Suprapubic skin (tissue), 4 donors: Measurements from ENCODE around the gene STAM.

ENCODE experiments used
- EP300 ChIP-seq: sonication (generic); formaldehyde crosslinking; IDR thresholded peaks from one replicate; pipeline ENCODE4 v1.6.1; 2017; ENCODE audit warnings: antibody characterized with exemption
- POLR2A ChIP-seq, 2 donors: fragments of 450-650 bp; IDR thresholded peaks; one replicate each; pipeline ENCODE4 v1.6.1; 2017; ENCODE audit warnings: antibody characterized with exemption in 2 of 2, mild to moderate bottlenecking in 2 of 2, moderate library complexity in 2 of 2
- POLR2AphosphoS5 ChIP-seq, 3 donors: sonication (generic); formaldehyde crosslinking; IDR thresholded peaks; one replicate each; pipeline ENCODE4 v1.6.1; 2017; ENCODE audit warnings: antibody characterized with exemption in 3 of 3
- TF ChIP-seq, protein P1 (sequence below), 2 donors: fragments of 200-600 bp in 1 of 2; fragments of 450-650 bp in 1 of 2; sonication (generic) in 1 of 2; IDR thresholded peaks; one replicate each; pipeline ENCODE4 v1.5.1; 2016 to 2019; ENCODE audit warnings: antibody characterized with exemption in 2 of 2, mild to moderate bottlenecking in 1 of 2, moderate library complexity in 1 of 2

DNA sequence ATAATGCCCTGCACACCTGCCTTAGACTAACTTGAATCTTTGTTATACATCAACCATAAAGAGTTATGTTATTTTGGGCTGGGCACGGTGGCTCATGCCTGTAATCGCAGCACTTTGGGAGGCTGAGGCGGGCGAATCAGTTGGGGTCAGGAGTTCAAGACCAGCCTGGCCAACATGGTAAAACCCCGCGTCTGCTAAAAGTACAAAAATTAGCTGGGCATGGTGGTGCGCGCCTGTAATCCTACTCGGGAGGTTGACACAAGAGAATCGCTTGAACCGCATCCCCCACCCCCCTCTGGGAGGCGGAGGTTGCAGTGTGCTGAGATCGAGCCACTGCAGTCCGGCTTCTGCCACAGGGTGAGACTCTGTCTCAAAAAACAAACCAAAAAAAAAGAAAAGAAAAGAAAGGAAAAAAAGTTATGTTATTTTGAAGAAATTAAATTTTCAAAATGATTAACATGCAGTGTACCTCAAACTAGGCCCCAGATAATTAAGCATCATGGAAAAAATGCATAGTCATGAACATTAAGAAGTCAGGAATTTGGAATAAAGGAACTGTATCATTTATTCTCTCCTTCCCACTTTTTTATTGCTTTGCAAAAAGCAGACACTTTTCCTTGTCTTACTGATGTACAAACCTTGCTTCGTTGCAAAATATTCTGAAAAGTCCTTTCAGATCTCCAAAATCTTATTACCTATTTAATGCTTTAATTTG is 43.3 kb downstream of the STAM start:
- TF ChIP-seq, protein P1, sequence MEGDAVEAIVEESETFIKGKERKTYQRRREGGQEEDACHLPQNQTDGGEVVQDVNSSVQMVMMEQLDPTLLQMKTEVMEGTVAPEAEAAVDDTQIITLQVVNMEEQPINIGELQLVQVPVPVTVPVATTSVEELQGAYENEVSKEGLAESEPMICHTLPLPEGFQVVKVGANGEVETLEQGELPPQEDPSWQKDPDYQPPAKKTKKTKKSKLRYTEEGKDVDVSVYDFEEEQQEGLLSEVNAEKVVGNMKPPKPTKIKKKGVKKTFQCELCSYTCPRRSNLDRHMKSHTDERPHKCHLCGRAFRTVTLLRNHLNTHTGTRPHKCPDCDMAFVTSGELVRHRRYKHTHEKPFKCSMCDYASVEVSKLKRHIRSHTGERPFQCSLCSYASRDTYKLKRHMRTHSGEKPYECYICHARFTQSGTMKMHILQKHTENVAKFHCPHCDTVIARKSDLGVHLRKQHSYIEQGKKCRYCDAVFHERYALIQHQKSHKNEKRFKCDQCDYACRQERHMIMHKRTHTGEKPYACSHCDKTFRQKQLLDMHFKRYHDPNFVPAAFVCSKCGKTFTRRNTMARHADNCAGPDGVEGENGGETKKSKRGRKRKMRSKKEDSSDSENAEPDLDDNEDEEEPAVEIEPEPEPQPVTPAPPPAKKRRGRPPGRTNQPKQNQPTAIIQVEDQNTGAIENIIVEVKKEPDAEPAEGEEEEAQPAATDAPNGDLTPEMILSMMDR (IDR thresholded peaks at IDR 0.05): no peak
- TF ChIP-seq EP300: no peak
- no peak for TF ChIP-seq POLR2AphosphoS5 (IDR thresholded peaks at IDR 0.05)
- no peak for TF ChIP-seq POLR2A (IDR thresholded peaks at IDR 0.05)
